GM06990 (cell line): ENCODE measurements around the gene JMJD8.
A peak's percentile ranks its signal among the peaks of the same experiment; 100 is the strongest.

Experiments
- DNase-seq: peaks from one replicate; pipeline ENCODE4 v3.0.0-alpha.2; 2011; ENCODE audit not compliant: insufficient read length; ENCODE audit errors: extremely low read depth
- H3K27me3 ChIP-seq: replicated peaks from 2 replicates; pipeline ENCODE4 v1.6.0; 2011; ENCODE audit warnings: low read length; ENCODE audit not compliant: control insufficient read depth, insufficient read depth
- H3K36me3 ChIP-seq: 2 replicates; pipeline ENCODE4 v1.5.1; 2011; ENCODE audit warnings: low read length; ENCODE audit not compliant: control insufficient read depth, insufficient read depth
- H3K4me3 ChIP-seq: replicated peaks from 2 replicates; pipeline ENCODE4 v1.5.1; 2011; ENCODE audit warnings: low read depth, mild to moderate bottlenecking, control low read depth, low read length
- TF ChIP-seq, protein P1 (sequence below): IDR thresholded peaks from 2 replicates; pipeline ENCODE4 v1.5.1; 2011; ENCODE audit warnings: low read length, control low read depth, mild to moderate bottlenecking, inconsistent platforms; ENCODE audit not compliant: insufficient read depth, poor library complexity, severe bottlenecking

Gene JMJD8

DNA sequence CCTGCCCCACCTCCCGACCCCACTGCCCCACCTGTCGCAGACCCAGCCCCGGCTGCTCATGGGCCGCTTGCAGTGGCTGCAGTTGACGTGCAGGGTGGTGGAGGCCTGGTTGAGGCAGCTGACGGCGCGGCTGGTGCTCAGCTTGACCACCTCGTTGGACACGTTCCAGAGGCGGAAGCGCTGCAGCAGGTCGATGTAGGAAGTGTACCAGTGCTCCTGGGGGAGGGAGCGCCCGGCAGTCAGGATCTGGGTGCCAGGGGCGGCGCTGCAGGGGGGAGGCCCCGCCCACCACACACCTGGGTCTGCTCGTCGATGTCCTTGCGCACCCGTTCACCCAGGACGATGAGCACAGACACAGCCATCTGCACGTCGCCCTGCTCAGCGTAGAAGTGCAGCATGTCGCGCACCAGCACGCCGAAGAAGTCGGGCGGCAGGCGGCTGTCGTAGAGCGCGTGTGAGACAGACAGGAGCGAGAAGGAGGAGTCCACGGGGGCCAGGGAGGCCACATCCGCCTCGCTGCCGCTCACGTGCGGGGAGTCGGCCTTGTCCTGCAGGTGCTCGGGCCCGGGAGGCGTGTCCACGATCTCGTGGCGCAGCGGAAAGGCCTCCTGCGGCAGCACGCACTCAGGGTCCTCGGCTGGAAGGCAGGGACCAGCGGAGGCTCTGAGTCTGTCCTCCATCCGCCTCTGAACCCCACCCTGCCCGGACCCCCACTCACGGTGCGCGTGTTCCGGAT is 995 bp upstream of the JMJD8 start:
- DNase-seq: no peak
- TF ChIP-seq, protein P1, sequence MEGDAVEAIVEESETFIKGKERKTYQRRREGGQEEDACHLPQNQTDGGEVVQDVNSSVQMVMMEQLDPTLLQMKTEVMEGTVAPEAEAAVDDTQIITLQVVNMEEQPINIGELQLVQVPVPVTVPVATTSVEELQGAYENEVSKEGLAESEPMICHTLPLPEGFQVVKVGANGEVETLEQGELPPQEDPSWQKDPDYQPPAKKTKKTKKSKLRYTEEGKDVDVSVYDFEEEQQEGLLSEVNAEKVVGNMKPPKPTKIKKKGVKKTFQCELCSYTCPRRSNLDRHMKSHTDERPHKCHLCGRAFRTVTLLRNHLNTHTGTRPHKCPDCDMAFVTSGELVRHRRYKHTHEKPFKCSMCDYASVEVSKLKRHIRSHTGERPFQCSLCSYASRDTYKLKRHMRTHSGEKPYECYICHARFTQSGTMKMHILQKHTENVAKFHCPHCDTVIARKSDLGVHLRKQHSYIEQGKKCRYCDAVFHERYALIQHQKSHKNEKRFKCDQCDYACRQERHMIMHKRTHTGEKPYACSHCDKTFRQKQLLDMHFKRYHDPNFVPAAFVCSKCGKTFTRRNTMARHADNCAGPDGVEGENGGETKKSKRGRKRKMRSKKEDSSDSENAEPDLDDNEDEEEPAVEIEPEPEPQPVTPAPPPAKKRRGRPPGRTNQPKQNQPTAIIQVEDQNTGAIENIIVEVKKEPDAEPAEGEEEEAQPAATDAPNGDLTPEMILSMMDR: no peak
- peaks cover 37% of the 10 kb centered on the region for H3K36me3 ChIP-seq
- no peaks in the 10 kb centered on the region for H3K27me3 ChIP-seq
- no peak overlapping the region for H3K4me3 ChIP-seq

DNA sequence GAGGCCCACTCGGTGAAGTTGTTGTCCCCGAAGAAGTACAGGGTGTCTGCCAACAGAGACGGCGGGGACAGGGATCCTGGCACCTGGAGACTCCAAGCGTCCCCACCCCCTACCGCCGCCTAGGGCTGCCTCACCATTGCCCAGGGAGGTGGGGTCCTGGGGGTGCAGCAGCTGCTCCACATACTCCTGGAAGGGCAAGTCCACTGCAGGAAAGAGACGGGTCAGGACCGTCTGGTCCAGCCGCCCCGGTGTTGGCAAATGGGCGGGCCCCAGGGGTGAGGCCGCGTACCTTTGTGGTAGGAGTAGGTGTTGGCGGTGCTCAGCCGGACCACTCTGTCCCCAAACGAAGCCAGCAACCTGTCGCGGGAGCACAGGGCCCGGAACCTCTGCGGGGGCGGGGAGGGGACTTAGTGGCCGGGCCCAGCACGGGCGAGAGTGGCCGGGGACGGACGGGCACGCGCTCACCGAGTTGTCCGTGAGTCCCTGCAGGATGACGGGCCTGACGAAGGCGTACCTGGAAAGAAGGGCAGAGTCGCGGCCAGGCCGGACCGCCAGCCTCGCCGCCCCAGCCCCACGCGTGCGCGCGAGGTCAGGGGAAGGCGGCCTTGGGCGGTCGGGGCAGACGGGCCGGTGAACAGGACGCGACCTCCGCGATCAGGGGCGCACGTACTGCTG is 601 bp downstream of the JMJD8 start:
- H3K27me3 ChIP-seq: no peaks in the 10 kb centered on the region
- DNase-seq: no peak
- H3K4me3 ChIP-seq: peak overlapping the region; percentile 77
- TF ChIP-seq, protein P1: no peak
- H3K36me3 ChIP-seq: peaks cover 37% of the 10 kb centered on the region

DNA sequence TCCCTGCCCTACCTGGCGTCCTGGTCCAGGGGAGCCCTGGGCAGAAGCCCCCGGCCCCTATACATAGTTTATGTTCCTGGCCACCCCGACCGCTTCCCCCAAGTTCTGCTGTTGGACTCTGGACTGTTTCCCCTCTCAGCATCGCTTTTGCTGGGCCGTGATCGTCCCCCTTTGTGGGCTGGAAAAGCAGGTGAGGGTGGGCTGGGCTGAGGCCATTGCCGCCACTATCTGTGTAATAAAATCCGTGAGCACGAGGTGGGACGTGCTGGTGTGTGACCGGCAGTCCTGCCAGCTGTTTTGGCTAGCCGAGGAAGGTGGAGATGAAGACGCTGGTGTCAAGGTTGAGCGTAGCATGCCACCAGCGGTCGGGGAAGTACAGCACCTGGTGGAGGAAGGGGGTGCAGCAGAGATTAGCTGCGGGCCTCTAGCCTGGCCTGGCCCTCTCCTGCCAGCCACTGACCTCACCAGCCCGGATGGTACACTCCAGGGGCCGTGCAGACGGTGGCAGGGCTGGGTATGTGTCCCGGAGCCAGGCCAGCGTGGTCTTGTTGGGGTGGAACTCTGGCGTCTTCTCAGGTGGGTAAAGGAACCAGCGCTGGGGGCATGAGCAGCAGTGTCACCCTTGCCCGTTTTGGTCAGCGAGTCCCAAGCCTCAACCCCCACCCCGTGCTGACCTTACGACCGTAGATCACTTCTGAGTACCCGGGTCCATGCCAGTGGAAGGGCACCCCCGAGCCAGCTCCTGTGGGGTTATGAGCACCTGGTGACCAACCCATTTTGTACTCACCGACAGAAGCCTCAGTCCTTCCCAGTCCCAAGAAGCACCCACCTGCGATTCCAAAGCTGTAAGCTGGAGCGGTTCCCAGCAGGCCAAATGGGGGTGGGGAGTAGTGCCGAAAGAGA is 1.4 kb downstream of the JMJD8 start:
- H3K4me3 ChIP-seq: peak overlapping the region; percentile 77
- TF ChIP-seq, protein P1: no peak
- no peak for DNase-seq
- peaks cover 37% of the 10 kb centered on the region for H3K36me3 ChIP-seq
- H3K27me3 ChIP-seq: no peaks in the 10 kb centered on the region

DNA sequence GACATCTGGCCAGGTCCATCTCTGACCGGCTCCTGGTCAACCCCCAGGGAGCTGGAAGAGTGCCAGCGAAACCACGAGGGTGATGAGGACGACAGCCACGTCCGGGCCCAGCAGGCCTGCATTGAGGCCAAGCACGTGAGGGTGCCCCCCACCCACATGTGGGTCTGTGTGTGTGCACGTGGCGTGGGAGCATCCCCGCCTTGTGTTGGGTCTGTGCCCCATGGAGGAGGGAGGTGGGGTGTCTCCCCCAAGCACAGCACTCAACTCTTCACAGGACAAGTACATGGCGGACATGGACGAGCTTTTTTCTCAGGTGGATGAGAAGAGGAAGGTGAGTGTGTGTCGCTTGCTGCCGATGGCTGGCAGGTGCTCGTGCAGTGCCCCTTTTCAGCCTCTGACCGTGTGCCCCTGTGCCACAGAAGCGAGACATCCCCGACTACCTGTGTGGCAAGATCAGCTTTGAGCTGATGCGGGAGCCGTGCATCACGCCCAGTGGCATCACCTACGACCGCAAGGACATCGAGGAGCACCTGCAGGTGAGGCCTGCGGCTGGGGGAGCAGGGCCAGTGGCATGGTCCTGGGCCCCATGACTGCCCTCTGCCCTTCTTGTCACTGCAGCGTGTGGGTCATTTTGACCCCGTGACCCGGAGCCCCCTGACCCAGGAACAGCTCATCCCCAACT is 2.2 kb downstream of the JMJD8 start:
- no peak for DNase-seq
- Histone ChIP-seq H3K4me3 (peak overlapping the region; percentile 79), H3K27me3 (no peaks in the 10 kb centered on the region), H3K36me3 (peaks cover 30% of the 10 kb centered on the region)
- TF ChIP-seq, protein P1: no peak

DNA sequence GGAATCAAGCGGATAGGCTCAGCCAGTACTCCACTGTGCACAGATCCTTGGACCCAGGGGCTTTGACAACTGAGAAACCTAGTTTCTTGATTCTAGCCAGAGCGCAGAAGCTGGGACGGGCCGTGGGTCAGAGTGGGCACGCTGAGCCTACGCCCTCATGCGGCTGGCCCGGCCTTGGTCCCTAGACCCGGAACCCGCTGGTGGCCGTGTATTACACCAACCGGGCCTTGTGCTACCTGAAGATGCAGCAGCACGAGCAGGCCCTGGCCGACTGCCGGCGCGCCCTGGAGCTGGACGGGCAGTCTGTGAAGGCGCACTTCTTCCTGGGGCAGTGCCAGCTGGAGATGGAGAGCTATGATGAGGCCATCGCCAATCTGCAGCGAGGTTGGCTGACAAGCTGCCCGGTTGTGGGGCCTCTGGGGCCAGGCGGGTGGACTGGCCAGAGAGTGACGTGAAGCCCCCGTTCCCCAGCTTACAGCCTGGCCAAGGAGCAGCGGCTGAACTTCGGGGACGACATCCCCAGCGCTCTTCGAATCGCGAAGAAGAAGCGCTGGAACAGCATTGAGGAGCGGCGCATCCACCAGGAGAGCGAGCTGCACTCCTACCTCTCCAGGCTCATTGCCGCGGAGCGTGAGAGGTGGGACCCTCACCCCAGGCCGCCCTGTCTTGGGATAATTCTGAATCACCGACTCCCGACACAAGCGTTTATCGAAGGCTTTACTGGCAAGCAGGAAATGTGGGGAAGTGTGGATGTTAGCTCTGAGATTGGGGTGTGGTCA is 3.0 kb downstream of the JMJD8 start:
- Histone ChIP-seq H3K4me3 (peak overlapping the region; percentile 79), H3K27me3 (no peaks in the 10 kb centered on the region), H3K36me3 (peaks cover 24% of the 10 kb centered on the region)
- TF ChIP-seq, protein P1: peak; percentile 21
- DNase-seq: no peak
